Gastroesophageal sphincter (tissue), 4 donors: Measurements from ENCODE around the gene ARHGEF19. TPM values are rescaled to one million over a fixed set of nuclear protein-coding genes. Genes with fewer than 3 reads are reported as not detected.
A peak's percentile ranks its signal among the peaks of the same experiment; 100 is the strongest.

Experiments
- ATAC-seq: fragments of 150-250 bp; one replicate; pipeline ENCODE4 v1.9.1; 2016; ENCODE audit warnings: mild to moderate bottlenecking, moderate library complexity
- H3K27ac ChIP-seq, 4 donors: fragments of 200-600 bp; sonication (generic) in 3 of 4; 1 replicate in 3 of 4; 2 replicates in 1 of 4; pipeline ENCODE4 v1.5.1; 2016 to 2019
- H3K27me3 ChIP-seq: fragments of 200-600 bp; sonication (generic); one replicate; pipeline ENCODE4 v1.5.1; 2019
- H3K36me3 ChIP-seq, 2 donors: fragments of 200-600 bp; sonication (generic); one replicate each; pipeline ENCODE4 v1.5.1; 2019; ENCODE audit warnings: control low read depth in 1 of 2
- H3K4me1 ChIP-seq, 3 donors: fragments of 200-600 bp; sonication (generic); 1 replicate in 2 of 3; 2 replicates in 1 of 3; pipeline ENCODE4 v1.5.1; 2016 to 2019; ENCODE audit warnings: control low read depth in 2 of 3
- H3K4me3 ChIP-seq, 2 donors: fragments of 200-600 bp; sonication (generic); one replicate each; pipeline ENCODE4 v1.5.1; 2019; ENCODE audit warnings: mild to moderate bottlenecking in 1 of 2, moderate library complexity in 1 of 2
- H3K9me3 ChIP-seq, 3 donors: fragments of 200-600 bp; sonication (generic); one replicate each; pipeline ENCODE4 v1.5.1; 2017 to 2019; ENCODE audit warnings: control low read depth in 2 of 3
- EP300 ChIP-seq: sonication (generic); formaldehyde crosslinking; IDR thresholded peaks from one replicate; pipeline ENCODE4 v1.6.1; 2017; ENCODE audit warnings: antibody characterized with exemption, mild to moderate bottlenecking
- POLR2A ChIP-seq, 2 donors: fragments of 450-650 bp; IDR thresholded peaks; one replicate each; pipeline ENCODE4 v1.6.1; 2017; ENCODE audit warnings: antibody characterized with exemption in 2 of 2, mild to moderate bottlenecking in 2 of 2, moderate library complexity in 1 of 2
- POLR2AphosphoS5 ChIP-seq: sonication (generic); formaldehyde crosslinking; IDR thresholded peaks from one replicate; pipeline ENCODE4 v1.6.1; 2017; ENCODE audit warnings: antibody characterized with exemption
- WGBS, 2 donors: methylation state at CpG; one replicate each; pipeline ENCODE4 v1.1.5; 2018; ENCODE audit warnings: low coverage in 1 of 2; 5-methylcytosine and 5-hydroxymethylcytosine counted together
- total RNA-seq, 4 donors: library from RNA; depleted of rRNA; stranded (reverse); fragments of >200 nt; gene quantifications; one replicate each; pipeline ENCODE4 v1.1.0, GENCODE V29; 2016
- TF ChIP-seq, protein P1 (sequence below), 4 experiments: fragments of 200-600 bp in 2 of 4; fragments of 450-650 bp in 2 of 4; sonication (generic) in 1 of 4; IDR thresholded peaks; one replicate each; pipeline ENCODE4 v1.5.1; 2017 to 2019; ENCODE audit warnings: antibody characterized with exemption in 4 of 4, mild to moderate bottlenecking in 2 of 4, moderate library complexity in 2 of 4

The ARHGEF19 gene
- total RNA-seq, 4 donors from 2014 or later: 2.8 to 3.6 (median 3.4) TPM

GRCh38 chr1:16191309-16191708 is 21.1 kb downstream of the ARHGEF19 start:
- Histone ChIP-seq H3K4me3 (no peak overlapping the region), H3K9me3 (no peaks in the 10 kb centered on the region), H3K27me3 (peaks cover 18% of the 10 kb centered on the region), H3K36me3 (no peaks in the 10 kb centered on the region), H3K4me1 (peaks cover 0 to 24% (median 4%) of the 10 kb centered on the region in 3 donors), H3K27ac (no peak overlapping the region)
- TF ChIP-seq, protein P1, sequence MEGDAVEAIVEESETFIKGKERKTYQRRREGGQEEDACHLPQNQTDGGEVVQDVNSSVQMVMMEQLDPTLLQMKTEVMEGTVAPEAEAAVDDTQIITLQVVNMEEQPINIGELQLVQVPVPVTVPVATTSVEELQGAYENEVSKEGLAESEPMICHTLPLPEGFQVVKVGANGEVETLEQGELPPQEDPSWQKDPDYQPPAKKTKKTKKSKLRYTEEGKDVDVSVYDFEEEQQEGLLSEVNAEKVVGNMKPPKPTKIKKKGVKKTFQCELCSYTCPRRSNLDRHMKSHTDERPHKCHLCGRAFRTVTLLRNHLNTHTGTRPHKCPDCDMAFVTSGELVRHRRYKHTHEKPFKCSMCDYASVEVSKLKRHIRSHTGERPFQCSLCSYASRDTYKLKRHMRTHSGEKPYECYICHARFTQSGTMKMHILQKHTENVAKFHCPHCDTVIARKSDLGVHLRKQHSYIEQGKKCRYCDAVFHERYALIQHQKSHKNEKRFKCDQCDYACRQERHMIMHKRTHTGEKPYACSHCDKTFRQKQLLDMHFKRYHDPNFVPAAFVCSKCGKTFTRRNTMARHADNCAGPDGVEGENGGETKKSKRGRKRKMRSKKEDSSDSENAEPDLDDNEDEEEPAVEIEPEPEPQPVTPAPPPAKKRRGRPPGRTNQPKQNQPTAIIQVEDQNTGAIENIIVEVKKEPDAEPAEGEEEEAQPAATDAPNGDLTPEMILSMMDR (IDR thresholded peaks at IDR 0.05): no peak
- TF ChIP-seq POLR2A (IDR thresholded peaks at IDR 0.05) (no peak), EP300 (no peak), POLR2AphosphoS5 (no peak)
- no peak for ATAC-seq
- 88% methylated on average over 1 of the region's 1 CpG; no CpG with 5 or more reads in 1 of the 2 donors for WGBS, 2 donors

GRCh38 chr1:16189921-16190621 is 22.4 kb downstream of the ARHGEF19 start:
- TF ChIP-seq EP300: no peak
- no peak overlapping the region for H3K27ac ChIP-seq
- ATAC-seq: no peak
- WGBS, 2 donors: 63% methylated on average over 4 of the region's 9 CpGs; no CpG with 5 or more reads in 1 of the 2 donors
- H3K4me1 ChIP-seq: peaks cover 0 to 24% (median 4%) of the 10 kb centered on the region in 3 donors
- H3K9me3 ChIP-seq: no peaks in the 10 kb centered on the region
- no peak overlapping the region for H3K4me3 ChIP-seq
- H3K27me3 ChIP-seq: peaks cover 18% of the 10 kb centered on the region
- no peaks in the 10 kb centered on the region for H3K36me3 ChIP-seq

GRCh38 chr1:16189003-16189402 is 23.4 kb downstream of the ARHGEF19 start:
- 29 to 50% methylated on average over 2 to 4 of the region's 6 CpGs for WGBS, 2 donors
- peak; percentile 32 for ATAC-seq
- H3K36me3 ChIP-seq: no peaks in the 10 kb centered on the region

DNA sequence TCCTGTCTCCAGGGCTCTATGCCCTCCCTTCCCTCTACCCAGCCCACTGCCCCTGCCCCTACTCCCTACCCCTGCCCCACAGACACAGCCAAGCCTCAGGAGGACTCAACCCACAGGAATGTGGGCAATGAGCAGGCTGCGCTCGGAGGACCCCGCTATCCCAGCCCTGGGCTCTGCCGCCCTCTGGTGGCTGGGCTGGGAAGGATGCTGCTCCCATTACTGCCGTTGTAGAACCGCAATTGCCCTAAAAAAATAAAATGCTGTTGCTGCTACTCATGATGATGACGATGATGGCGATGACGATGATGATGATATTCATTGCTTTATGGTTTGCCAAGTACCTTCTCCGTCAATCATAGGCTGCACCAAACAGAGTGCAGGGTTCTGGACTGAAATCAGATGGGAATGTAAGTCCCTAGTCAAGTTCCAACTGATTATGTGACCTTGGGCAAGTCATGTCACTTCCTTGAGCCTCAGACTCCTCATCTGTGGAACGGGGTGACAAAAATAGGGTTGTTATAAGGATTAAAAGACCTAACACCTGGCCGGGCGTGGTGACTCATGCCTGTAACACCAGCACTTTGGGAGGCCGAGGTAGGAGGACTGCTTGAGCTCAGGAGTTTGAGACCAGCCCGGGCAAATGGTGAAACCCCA is 24.6 kb downstream of the ARHGEF19 start:
- Histone ChIP-seq H3K9me3 (no peaks in the 10 kb centered on the region), H3K36me3 (no peaks in the 10 kb centered on the region), H3K27me3 (peaks cover 18% of the 10 kb centered on the region), H3K27ac (no peak overlapping the region), H3K4me1 (peaks cover 0 to 31% (median 4%) of the 10 kb centered on the region in 3 donors), H3K4me3 (no peak overlapping the region)
- WGBS, 2 donors: 13 to 60% methylated on average over 1 to 8 of the region's 15 CpGs
- TF ChIP-seq EP300: no peak
- TF ChIP-seq POLR2AphosphoS5: no peak
- TF ChIP-seq POLR2A (IDR thresholded peaks at IDR 0.05): no peak
- TF ChIP-seq, protein P1 (IDR thresholded peaks at IDR 0.05): peak in 3 of 4 experiments; percentile 97 to 98 (median 98)
- peak; percentile 64 for ATAC-seq

More at GRCh38 chr1:16189003-16189402, 23.4 kb downstream of the ARHGEF19 start:
- Histone ChIP-seq H3K4me1 (peaks cover 0 to 24% (median 4%) of the 10 kb centered on the region in 3 donors), H3K4me3 (no peak overlapping the region), H3K9me3 (no peaks in the 10 kb centered on the region), H3K27ac (peak overlapping the region in 1 of 4 donors; percentile 11), H3K27me3 (peaks cover 18% of the 10 kb centered on the region)
- TF ChIP-seq, protein P1 (IDR thresholded peaks at IDR 0.05): no peak
- TF ChIP-seq EP300 (no peak), POLR2A (IDR thresholded peaks at IDR 0.05) (no peak), POLR2AphosphoS5 (no peak)

DNA sequence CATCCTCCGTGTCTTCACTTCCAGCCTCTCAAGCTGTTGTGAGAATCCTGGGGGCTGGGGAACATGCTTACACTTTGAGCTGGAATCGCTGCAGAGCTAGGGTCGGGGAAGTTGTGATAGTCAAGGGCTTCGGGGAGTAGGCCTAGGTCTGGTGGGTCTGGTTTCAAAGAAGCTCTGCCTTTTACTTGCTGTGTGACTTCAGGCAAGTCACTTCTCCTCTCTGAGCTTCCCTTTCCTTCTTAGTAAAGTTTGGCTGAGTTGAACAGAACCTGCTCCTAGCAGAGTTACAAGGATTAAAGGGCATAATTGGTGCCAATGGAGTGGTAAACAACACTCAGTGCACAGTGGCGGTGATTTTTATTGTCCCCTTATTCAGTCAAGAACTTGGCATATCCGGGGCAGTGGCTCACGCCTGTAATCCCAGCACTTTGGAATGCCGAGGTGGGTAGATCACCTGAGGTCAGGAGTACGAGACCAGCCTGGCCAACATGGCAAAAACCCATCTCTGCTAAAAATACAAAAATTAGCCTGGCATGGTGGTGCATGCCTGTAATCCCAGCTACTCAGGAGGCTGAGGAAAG is 25.7 kb downstream of the ARHGEF19 start:
- TF ChIP-seq POLR2A (IDR thresholded peaks at IDR 0.05): no peak
- TF ChIP-seq, protein P1 (IDR thresholded peaks at IDR 0.05): no peak
- TF ChIP-seq EP300: no peak
- no peak for TF ChIP-seq POLR2AphosphoS5
- Histone ChIP-seq H3K4me3 (no peak overlapping the region), H3K27me3 (peaks cover 18% of the 10 kb centered on the region), H3K36me3 (no peaks in the 10 kb centered on the region), H3K27ac (no peak overlapping the region), H3K9me3 (no peaks in the 10 kb centered on the region), H3K4me1 (peaks cover 0 to 42% (median 13%) of the 10 kb centered on the region in 3 donors)
- no peak for ATAC-seq
- 76 to 80% methylated on average over 7 of the region's 9 CpGs for WGBS, 2 donors
